GM21367 (cell line): ENCODE measurements around the gene DPH1.
"Not testable (repeated sequence)": the region's sequence is repeated elsewhere in the genome, so short reads cannot be mapped to it uniquely, and the experiment has no call there.

ENCODE experiments used
- ATAC-seq: cut with Tn5 transposase; IDR thresholded peaks from one replicate; pipeline ENCODE4 v1.9.1; 2021; ENCODE audit not compliant: unreplicated experiment

Gene DPH1

GRCh38 chr17:2008332-2009126, 21.4 kb upstream of the DPH1 start:
- no peak for ATAC-seq

GRCh38 chr17:2009737-2010136, 20.2 kb upstream of the DPH1 start:
- ATAC-seq: no peak

DNA sequence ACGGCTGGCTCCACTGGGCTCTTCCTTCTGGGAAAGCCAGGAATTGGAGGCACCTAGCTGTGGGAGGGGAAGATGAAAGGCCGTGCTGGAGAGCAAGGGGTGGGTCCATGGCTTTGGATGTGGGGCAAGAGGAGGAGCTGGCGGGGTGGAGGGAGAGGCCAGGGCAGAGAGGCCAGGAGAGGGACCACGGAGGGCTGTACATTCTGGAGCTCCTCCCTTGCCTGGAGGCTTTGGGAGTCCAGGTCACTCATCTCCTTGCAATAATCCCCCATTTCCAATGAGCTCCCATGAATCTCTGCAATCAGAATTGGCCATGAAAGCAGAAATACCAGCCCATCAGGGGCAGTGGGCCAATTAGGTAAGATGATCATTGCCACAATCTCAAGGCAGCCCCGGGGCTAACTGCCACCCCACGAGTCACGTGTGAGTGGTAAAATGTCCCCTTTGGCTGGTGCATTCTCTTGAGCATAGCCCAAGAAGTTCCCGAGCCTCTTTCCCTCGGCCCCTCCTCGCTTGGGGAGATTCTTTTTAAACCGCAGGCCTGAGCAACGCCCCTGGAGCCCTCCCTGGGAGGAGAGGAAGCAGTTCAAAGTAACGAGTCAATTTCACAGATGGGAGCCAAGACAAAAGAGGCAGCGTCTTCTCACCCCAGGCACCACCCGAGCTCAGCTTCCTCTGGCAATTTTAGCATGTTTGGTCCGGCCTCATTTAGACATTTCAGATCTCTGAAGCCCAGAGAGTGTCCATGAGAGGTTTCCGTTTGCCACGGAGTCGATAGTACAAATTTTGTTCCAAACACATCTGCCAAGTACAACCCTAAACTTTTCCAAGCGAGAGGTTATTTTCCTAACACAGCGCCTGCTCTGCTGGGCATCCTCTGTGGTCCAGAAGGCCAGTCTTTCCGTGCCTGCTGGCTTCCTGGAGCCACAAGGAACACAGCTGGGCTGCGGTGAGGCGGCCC, 18.3 kb upstream of the DPH1 start:
- ATAC-seq: no peak

- no peak for ATAC-seq
These were observed 17.5 kb upstream of the DPH1 start for GRCh38 chr17:2012499-2012898.

DNA sequence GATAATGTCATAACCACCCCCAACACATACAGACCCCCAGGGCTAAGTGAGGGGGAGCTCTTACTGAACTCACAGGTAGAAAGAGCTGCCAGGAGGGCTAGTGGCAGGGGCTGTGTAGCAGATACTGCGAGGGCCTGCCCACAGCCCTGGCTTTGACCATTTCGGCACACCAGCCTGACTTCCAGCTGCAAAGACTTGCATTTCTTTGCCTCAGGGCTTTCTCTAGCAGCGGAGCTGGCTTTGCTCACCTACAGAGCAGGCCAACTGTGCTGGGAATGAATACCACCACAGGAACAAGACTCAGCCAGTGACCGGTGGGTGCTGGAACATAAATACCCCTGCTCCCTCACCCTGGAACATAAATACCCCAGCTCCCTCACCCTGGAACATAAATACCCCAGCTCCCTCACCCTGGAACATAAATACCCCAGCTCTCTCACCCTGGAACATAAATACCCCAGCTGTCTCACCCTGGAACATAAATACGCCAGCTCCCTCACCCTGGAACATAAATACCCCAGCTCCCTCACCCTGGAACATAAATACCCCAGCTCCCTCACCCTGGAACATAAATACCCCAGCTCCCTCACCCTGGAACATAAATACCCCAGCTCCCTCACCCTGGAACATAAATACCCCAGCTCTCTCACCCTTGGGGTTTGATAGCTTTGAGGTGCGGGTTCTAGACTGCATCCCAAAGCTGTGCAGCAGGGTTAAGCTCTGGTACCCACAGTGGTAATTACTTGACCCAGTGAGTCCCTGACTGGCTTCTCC, 16.5 kb upstream of the DPH1 start:
- ATAC-seq: not testable (repeated sequence)

DNA sequence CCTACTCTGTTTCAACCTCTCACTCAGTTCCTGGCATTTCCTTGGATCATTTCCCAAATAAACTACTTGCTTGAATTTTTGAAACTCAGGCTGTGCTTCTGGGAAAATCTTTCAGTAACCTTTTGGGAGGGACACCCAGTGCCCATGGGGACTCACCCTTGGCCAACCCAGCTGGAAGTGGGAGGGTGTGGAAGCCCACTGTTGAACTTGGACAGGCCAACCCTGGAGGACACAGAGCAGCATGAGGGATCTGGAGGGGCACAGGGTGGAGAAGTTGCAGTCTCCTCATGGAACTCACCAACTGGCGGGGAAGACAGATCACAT, 16.0 kb upstream of the DPH1 start:
- ATAC-seq: no peak

GRCh38 chr17:2015314-2015713, 14.6 kb upstream of the DPH1 start:
- no peak for ATAC-seq

DNA sequence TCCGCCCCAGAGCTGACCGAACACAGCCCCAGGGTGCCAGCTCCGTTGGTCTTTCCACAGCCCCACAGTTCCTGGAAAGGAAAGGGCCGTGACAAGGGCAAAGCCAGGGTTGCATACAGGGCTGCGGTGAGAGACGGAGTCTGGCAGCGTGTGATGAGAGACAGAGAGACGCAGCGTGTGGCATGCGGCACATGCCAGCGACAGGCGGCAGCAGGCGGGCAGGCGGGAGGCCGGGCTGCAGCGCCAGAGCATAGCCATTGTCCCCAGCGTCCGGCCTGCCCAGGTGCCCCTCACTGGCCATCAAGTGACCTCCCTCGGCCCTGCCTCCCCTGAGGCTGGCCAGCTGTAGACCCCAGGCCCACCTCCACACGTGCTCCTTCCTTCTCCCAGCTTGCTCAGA, 13.5 kb upstream of the DPH1 start:
- no peak for ATAC-seq

DNA sequence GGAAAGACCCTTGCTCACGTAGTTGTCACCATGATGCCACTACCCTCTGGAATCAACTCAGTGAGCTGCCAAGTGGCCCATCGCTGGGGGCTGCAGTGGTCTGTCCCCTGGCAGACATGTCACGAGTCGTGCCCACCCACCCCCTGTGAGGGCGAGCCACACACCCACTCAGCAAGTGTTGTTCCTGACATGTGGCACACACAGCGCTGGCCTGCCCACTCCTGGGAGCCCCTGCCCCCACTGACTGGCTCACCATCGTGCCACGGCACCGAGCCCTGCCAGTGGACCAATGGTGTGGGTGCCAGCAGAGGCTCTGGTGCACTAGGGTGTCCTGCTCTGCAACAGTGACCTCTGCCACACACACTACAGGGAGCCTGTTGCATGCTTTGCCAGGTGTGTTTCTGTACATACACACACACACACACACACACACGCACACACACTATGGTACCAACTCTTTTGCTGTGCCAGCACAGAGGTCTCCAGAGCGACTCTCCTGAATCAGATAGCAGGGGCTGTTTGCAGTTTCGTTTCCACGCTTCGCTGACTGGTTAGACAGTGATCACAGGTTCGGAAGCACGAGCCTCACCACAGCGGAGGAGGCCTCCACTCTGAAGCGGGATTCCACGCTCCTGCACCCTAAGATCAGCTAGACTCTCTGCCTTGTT, 12.5 kb upstream of the DPH1 start:
- no peak for ATAC-seq

GRCh38 chr17:2018716-2019510, 11.0 kb upstream of the DPH1 start:
- no peak for ATAC-seq

DNA sequence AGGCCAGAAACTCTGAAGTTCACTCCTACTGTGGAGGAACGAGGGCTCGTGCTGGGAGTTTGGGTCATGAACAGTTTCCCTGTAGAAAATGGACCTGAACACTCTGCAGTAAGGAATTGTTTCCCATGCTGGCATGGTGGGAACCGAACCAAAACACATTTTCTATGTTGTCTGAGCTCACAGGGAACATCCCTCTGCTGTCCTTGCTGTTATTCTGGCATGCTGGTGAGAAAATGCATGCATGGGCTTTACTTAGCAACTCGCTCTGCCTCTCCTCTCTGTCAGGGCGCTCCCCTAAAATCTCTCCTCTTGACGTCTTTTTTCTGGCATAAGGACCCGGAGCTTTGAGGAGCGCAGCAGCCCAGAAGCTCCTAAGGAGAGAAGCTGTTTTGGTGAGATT, 10.2 kb upstream of the DPH1 start:
- no peak for ATAC-seq

GRCh38 chr17:2020721-2021120, 9.2 kb upstream of the DPH1 start:
- no peak for ATAC-seq

GRCh38 chr17:2022647-2023240, 7.2 kb upstream of the DPH1 start:
- no peak for ATAC-seq

DNA sequence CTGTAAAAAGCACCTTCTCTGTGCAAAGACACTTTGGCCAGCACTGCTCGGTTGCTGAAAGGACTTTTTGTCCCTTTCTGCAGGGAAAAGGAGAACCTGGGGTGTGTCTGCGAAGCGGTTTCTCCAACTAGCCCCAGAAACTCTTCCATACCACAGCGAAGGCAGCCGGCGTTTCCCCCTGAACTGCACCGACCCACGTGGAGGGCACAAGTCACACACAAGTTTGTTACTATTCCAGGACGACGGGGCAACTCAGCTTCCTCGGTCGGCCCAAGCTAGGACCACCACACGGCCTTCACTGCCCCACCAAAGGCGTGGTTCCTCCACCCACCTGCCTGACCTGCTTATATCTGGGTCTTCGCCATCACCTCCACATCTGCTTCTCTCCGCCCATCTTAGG, 6.7 kb upstream of the DPH1 start:
- no peak for ATAC-seq

DNA sequence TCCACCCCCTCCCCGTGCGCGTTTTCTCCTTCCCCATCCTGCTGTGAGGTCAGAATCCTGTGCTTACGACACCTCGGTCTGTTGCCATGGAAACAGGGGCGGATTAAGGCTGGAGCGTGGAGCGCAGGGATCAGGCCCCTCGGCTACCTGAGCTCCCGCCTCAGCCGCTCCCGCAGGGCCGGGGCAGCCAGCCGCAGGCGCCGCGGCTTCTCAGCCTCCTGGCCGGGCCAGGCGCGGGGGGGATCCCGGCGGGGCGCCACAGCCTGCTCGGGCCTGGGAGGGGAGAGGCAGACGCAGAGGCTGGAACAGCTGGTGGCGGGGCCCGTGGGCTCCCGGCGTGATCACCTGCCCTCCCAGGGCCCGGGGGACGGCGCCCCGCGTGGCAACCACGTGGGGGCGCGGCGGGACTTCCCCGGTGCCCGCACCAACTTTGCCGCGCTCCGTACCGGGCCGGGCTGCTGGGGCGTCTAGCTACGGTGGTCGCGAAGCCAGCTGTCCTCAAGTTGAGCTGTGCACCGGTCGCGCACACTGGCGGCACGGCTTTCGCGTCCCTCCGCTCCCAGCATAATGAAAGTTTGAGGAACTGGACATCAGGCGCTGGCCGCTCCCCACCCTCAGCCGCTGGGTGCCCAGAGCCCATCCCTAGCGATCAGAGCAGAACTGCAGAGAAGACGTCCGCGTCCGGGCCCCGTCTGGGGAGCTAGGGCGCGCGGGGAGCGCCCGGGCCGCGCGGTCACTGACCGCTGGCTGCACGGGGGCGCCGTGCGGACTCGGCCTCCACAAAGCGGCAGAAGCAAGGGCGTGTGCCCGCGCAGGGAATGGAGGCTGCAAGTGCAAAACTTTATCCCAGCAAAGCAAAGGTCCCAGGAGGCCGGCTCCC, 6.0 kb upstream of the DPH1 start:
- no peak for ATAC-seq

GRCh38 chr17:2024572-2025219, 5.3 kb upstream of the DPH1 start:
- ATAC-seq: no peak

DNA sequence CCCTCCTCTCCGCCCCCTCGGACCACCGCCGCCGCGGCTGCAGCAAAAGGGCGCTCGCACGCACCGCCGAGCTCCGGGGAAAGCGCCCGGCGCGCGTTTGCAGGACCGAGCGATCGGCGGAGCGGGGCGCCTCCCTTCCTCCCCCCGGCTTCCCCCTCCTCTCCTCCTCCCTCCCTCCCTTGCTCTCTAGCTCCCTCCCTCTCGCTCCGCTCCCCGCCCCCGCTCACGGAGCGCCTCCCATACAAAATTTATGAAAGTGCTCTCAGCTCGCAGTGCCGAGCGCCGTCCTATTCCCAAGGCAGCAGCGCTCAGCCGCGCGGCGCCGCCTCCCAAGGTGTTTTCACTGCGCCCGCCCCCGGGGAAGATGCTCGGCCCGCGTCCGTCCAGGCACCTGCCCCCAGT, 4.7 kb upstream of the DPH1 start, which contains the start of gene RTN4RL1:
RTN4RL1 (minus strand) TSS at position 115 of the 402 bp plus-strand sequence. CDS start 469 bp downstream, outside the sequence.
- ATAC-seq: no peak
